Tibial nerve (tissue), 4 donors: ENCODE data around the gene ABCA5. TPM values are rescaled to one million over a fixed set of nuclear protein-coding genes. Genes with fewer than 3 reads are reported as not detected.
"Not testable (repeated sequence)": the region's sequence is repeated elsewhere in the genome, so short reads cannot be mapped to it uniquely, and the experiment has no call there.

Experiments used
- DNase-seq, 2 donors: peaks; one replicate each; pipeline ENCODE4 v3.0.0-alpha.2; 2019; ENCODE audit warnings: low spot score in 2 of 2
- H3K27ac ChIP-seq, 4 donors: fragments of 200-600 bp; sonication (generic) in 3 of 4; one replicate each; pipeline ENCODE4 v1.5.1; 2017 to 2019; ENCODE audit warnings: mild to moderate bottlenecking in 1 of 4
- H3K27me3 ChIP-seq, 2 donors: fragments of 200-600 bp; sonication (generic) in 1 of 2; one replicate each; pipeline versions ENCODE4 v1.5.1 to v1.6.0; 2017 to 2019
- H3K36me3 ChIP-seq, 3 donors: fragments of 200-600 bp; sonication (generic); one replicate each; pipeline ENCODE4 v1.5.1; 2018 to 2019
- H3K4me1 ChIP-seq, 4 donors: fragments of 200-600 bp; sonication (generic) in 3 of 4; one replicate each; pipeline ENCODE4 v1.5.1; 2017 to 2019
- H3K4me3 ChIP-seq, 4 donors: fragments of 200-600 bp; sonication (generic) in 3 of 4; one replicate each; pipeline ENCODE4 v1.5.1; 2017 to 2019; ENCODE audit warnings: mild to moderate bottlenecking in 1 of 4, moderate library complexity in 1 of 4
- H3K9me3 ChIP-seq, 4 donors: fragments of 200-600 bp; sonication (generic) in 3 of 4; one replicate each; pipeline ENCODE4 v1.5.1; 2017 to 2019
- EP300 ChIP-seq, 2 donors: sonication (generic); formaldehyde crosslinking; IDR thresholded peaks; one replicate each; pipeline ENCODE4 v1.6.1; 2017; ENCODE audit warnings: antibody characterized with exemption in 2 of 2, mild to moderate bottlenecking in 1 of 2
- POLR2A ChIP-seq, 2 donors: fragments of 450-650 bp; IDR thresholded peaks; one replicate each; pipeline ENCODE4 v1.6.1; 2017; ENCODE audit warnings: antibody characterized with exemption in 2 of 2, mild to moderate bottlenecking in 2 of 2, moderate library complexity in 2 of 2
- WGBS, 2 donors: methylation state at CpG; one replicate each; pipeline ENCODE4 v1.1.5; 2018; 5-methylcytosine and 5-hydroxymethylcytosine counted together
- total RNA-seq, 4 donors: library from RNA; depleted of rRNA; stranded (reverse); fragments of >200 nt; gene quantifications; one replicate each; pipeline ENCODE4 v1.1.0, GENCODE V29; 2016
- TF ChIP-seq, protein P1 (sequence below), 5 experiments: fragments of 200-600 bp in 3 of 5; fragments of 450-650 bp in 2 of 5; sonication (generic) in 3 of 5; IDR thresholded peaks; one replicate each; pipeline ENCODE4 v1.5.1; 2016 to 2019; ENCODE audit warnings: antibody characterized with exemption in 5 of 5, mild to moderate bottlenecking in 3 of 5, moderate library complexity in 2 of 5

The ABCA5 gene
- total RNA-seq, 4 donors from 2014 or later = 37.5 to 79.0 (median 58.2) TPM

- DNase-seq = no peak
- no peak for TF ChIP-seq EP300 (IDR thresholded peaks at IDR 0.05)
- TF ChIP-seq, protein P1, sequence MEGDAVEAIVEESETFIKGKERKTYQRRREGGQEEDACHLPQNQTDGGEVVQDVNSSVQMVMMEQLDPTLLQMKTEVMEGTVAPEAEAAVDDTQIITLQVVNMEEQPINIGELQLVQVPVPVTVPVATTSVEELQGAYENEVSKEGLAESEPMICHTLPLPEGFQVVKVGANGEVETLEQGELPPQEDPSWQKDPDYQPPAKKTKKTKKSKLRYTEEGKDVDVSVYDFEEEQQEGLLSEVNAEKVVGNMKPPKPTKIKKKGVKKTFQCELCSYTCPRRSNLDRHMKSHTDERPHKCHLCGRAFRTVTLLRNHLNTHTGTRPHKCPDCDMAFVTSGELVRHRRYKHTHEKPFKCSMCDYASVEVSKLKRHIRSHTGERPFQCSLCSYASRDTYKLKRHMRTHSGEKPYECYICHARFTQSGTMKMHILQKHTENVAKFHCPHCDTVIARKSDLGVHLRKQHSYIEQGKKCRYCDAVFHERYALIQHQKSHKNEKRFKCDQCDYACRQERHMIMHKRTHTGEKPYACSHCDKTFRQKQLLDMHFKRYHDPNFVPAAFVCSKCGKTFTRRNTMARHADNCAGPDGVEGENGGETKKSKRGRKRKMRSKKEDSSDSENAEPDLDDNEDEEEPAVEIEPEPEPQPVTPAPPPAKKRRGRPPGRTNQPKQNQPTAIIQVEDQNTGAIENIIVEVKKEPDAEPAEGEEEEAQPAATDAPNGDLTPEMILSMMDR (IDR thresholded peaks at IDR 0.05) = no peak
- Histone ChIP-seq H3K9me3 (no peaks in the 10 kb centered on the region), H3K4me3 (no peak overlapping the region), H3K27me3 (no peaks in the 10 kb centered on the region), H3K36me3 (peaks cover 0 to 49% (median 5%) of the 10 kb centered on the region in 3 donors), H3K4me1 (no peaks in the 10 kb centered on the region), H3K27ac (no peak overlapping the region)
- 91 to 94% methylated on average over 1 of the region's 1 CpG for WGBS, 2 donors
These were observed 39.8 kb downstream of the ABCA5 start for GRCh38 chr17:69287168-69287567.

DNA sequence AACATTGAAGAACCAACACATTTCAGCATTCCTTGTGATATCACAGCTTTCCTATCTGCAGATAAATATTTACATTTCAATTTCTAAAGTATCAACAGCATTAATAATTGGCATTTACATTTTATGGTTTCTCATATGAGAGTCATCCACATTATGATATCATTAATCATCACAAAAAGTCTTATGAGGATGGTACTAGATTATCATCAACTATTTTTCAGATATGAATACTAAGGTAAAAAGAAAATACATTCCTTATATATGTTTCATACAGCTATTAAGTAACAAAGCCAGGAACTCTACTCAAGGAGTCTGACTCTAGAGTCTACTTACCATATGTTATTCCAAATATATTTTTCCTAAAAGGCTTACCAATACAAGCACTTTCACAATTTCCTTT is 40.7 kb downstream of the ABCA5 start:
- peaks cover 0 to 48% (median 5%) of the 10 kb centered on the region in 3 donors for H3K36me3 ChIP-seq
- H3K4me1 ChIP-seq = no peaks in the 10 kb centered on the region
- no peak overlapping the region for H3K4me3 ChIP-seq
- no peak overlapping the region for H3K27ac ChIP-seq
- H3K9me3 ChIP-seq = no peaks in the 10 kb centered on the region
- DNase-seq = no peak
- TF ChIP-seq POLR2A (IDR thresholded peaks at IDR 0.05) (no peak), EP300 (IDR thresholded peaks at IDR 0.05) (no peak)
- TF ChIP-seq, protein P1 (IDR thresholded peaks at IDR 0.05) = no peak
- H3K27me3 ChIP-seq = no peaks in the 10 kb centered on the region

GRCh38 chr17:69284646-69285045 is 42.3 kb downstream of the ABCA5 start:
- no peak for DNase-seq
- Histone ChIP-seq H3K27ac (no peak overlapping the region), H3K9me3 (no peaks in the 10 kb centered on the region), H3K27me3 (no peaks in the 10 kb centered on the region), H3K36me3 (peaks cover 0 to 47% (median 3%) of the 10 kb centered on the region in 3 donors), H3K4me1 (no peaks in the 10 kb centered on the region), H3K4me3 (no peak overlapping the region)
- TF ChIP-seq, protein P1 (IDR thresholded peaks at IDR 0.05) = no peak
- TF ChIP-seq POLR2A (IDR thresholded peaks at IDR 0.05) (no peak), EP300 (IDR thresholded peaks at IDR 0.05) (no peak)
- WGBS, 2 donors = 68 to 74% methylated on average over 2 of the region's 2 CpGs

DNA sequence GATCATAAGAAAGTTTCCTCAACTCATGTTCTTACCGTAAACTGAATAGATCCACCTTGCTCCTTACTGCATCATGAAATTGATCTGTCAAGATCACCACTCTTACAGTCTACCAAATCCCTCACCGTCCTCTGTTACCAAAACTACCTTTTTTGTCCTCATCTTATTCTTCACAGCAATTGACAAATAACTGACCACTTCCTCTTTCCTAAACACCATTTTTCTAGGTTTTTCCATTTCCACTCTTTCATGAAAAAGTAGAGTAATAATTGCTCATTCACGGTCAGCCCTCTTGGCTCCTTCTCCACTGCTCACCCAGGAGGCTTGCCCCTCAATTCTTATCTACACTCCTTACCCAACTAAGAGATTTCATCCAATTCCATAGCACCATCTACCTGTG is 44.9 kb downstream of the ABCA5 start:
- no peaks in the 10 kb centered on the region for H3K27me3 ChIP-seq
- H3K4me1 ChIP-seq = no peaks in the 10 kb centered on the region
- no peak for DNase-seq
- no peak overlapping the region for H3K4me3 ChIP-seq
- TF ChIP-seq, protein P1 (IDR thresholded peaks at IDR 0.05) = no peak
- TF ChIP-seq POLR2A (IDR thresholded peaks at IDR 0.05) (no peak), EP300 (IDR thresholded peaks at IDR 0.05) (no peak)
- no peaks in the 10 kb centered on the region for H3K9me3 ChIP-seq
- peaks cover 0 to 38% (median 0%) of the 10 kb centered on the region in 3 donors for H3K36me3 ChIP-seq
- 90 to 97% methylated on average over 3 of the region's 3 CpGs for WGBS, 2 donors
- no peak overlapping the region for H3K27ac ChIP-seq

- H3K27ac ChIP-seq, H3K4me3 ChIP-seq, H3K27me3 ChIP-seq, DNase-seq, H3K4me1 ChIP-seq, H3K9me3 ChIP-seq: not testable (repeated sequence)
- peaks cover 0 to 20% (median 0%) of the 10 kb centered on the region in 3 donors for H3K36me3 ChIP-seq
- 95% methylated on average over 4 of the region's 4 CpGs for WGBS, 2 donors
These were observed 50.7 kb downstream of the ABCA5 start for GRCh38 chr17:69276279-69276678.

GRCh38 chr17:69275751-69276150 is 51.2 kb downstream of the ABCA5 start:
- H3K9me3 ChIP-seq = no peaks in the 10 kb centered on the region
- H3K36me3 ChIP-seq = peaks cover 0 to 20% (median 0%) of the 10 kb centered on the region in 3 donors
- no peak overlapping the region for H3K27ac ChIP-seq
- TF ChIP-seq POLR2A (IDR thresholded peaks at IDR 0.05) = no peak
- TF ChIP-seq EP300 (IDR thresholded peaks at IDR 0.05) = no peak
- TF ChIP-seq, protein P1 (IDR thresholded peaks at IDR 0.05) = no peak
- H3K4me3 ChIP-seq = no peak overlapping the region
- 89 to 98% methylated on average over 4 of the region's 4 CpGs for WGBS, 2 donors
- DNase-seq = no peak
- H3K4me1 ChIP-seq = no peaks in the 10 kb centered on the region
- H3K27me3 ChIP-seq = no peaks in the 10 kb centered on the region
